K562 (cell line): ENCODE results near the gene RCC2. TPM values are rescaled to one million over a fixed set of nuclear protein-coding genes. Genes with fewer than 3 reads are reported as not detected.

ENCODE experiments used
- CLOCK ChIP-seq: fragments of 250-450 bp; sonication (Bioruptor Pico); IDR thresholded peaks from 2 replicates; pipeline ENCODE4 v1.4.0; 2020; ENCODE audit warnings: mild to moderate bottlenecking, moderate library complexity, borderline replicate concordance
- CXXC5 ChIP-seq: fragments of 250-450 bp; sonication (Bioruptor Pico); IDR thresholded peaks from 2 replicates; pipeline ENCODE4 v1.8.0; 2022; ENCODE audit warnings: inconsistent platforms, mild to moderate bottlenecking, moderate library complexity
- EGR1 ChIP-seq: fragments of 450-650 bp; conservative IDR thresholded peaks from 2 replicates; pipeline ENCODE4 v1.6.1; 2017; ENCODE audit warnings: mild to moderate bottlenecking
- ETS1 ChIP-seq: conservative IDR thresholded peaks from 2 replicates; pipeline ENCODE4 v1.6.1; 2011; ENCODE audit warnings: low read depth, mild to moderate bottlenecking, low read length; ENCODE audit not compliant: control insufficient read depth
- ETV6 ChIP-seq, 3 experiments: fragments of 150-350 bp in 1 of 3; sonication (generic) in 1 of 3; formaldehyde crosslinking in 1 of 3; IDR thresholded peaks; 2 replicates each; pipeline versions ENCODE4 v1.6.1 to v1.8.0; 2014 to 2022; ENCODE audit warnings: borderline replicate concordance in 2 of 3, low read depth in 2 of 3, antibody characterized with exemption in 1 of 3, low read length in 1 of 3, mild to moderate bottlenecking in 1 of 3, missing genetic modification reagents in 1 of 3
- EWSR1 ChIP-seq: fragments of 450-650 bp; IDR thresholded peaks from 2 replicates; pipeline ENCODE4 v1.6.1; 2018; ENCODE audit warnings: borderline replicate concordance, mild to moderate bottlenecking, low read depth, moderate library complexity; ENCODE audit not compliant: partially characterized antibody
- HCFC1 ChIP-seq: IDR thresholded peaks from 2 replicates; pipeline ENCODE4 v1.6.1; 2012; ENCODE audit warnings: low read depth, low read length, improper control_type of control experiment
- HDAC8 ChIP-seq: fragments of 450-650 bp; IDR thresholded peaks from 2 replicates; pipeline ENCODE4 v1.6.1; 2016; ENCODE audit warnings: mild to moderate bottlenecking, missing genetic modification characterization, moderate library complexity, missing compliant biosample characterization
- JUNB ChIP-seq: fragments of 450-650 bp; formaldehyde crosslinking; conservative IDR thresholded peaks from 2 replicates; pipeline ENCODE4 v1.4.0; 2020; ENCODE audit warnings: mild to moderate bottlenecking
- NCOR1 ChIP-seq: fragments of 450-650 bp; IDR thresholded peaks from 2 replicates; pipeline ENCODE4 v1.6.1; 2016; ENCODE audit warnings: mild to moderate bottlenecking, moderate library complexity
- NRF1 ChIP-seq, 2 experiments: fragments of 450-650 bp; IDR thresholded peaks in 1 of 2; conservative IDR thresholded peaks in 1 of 2; 2 replicates each; pipeline ENCODE4 v1.6.1; 2014; ENCODE audit warnings: mild to moderate bottlenecking in 2 of 2
- POU5F1 ChIP-seq: fragments of 150-350 bp; IDR thresholded peaks from 2 replicates; pipeline ENCODE4 v1.6.1; 2014; ENCODE audit warnings: borderline replicate concordance, low read length, low read depth, mild to moderate bottlenecking; ENCODE audit not compliant: partially characterized antibody
- SP2 ChIP-seq: IDR thresholded peaks from 2 replicates; pipeline ENCODE4 v1.6.1; 2011; ENCODE audit warnings: mild to moderate bottlenecking, low read depth, low read length, moderate library complexity; ENCODE audit not compliant: poor library complexity, severe bottlenecking; ENCODE audit errors: extremely low read depth
- TSHZ1 ChIP-seq: fragments of 250-450 bp; sonication (Bioruptor Pico); IDR thresholded peaks from 2 replicates; pipeline ENCODE4 v1.4.0; 2020; ENCODE audit warnings: mild to moderate bottlenecking, moderate library complexity
- polyA plus RNA-seq, 8 experiments: library from polyadenylated mRNA; depleted of rRNA in 4 of 8; stranded (reverse) in 5 of 8; unstranded in 3 of 8; fragments of >200 nt; fragmentation: Nextera tagmentation in 2 of 8; fragmentation: Illumina TruSeq in 1 of 8; extraction: Ambion mirVana in 2 of 8; extraction: Trizol in 1 of 8; gene quantifications; 2 replicates each; pipeline versions ENCODE4 v1.2.1 to v1.2.3, GENCODE V29; 2011 to 2014; ENCODE audit warnings: inconsistent platforms in 1 of 8, missing spikeins in 1 of 8
- total RNA-seq, 7 experiments: library from RNA; depleted of rRNA in 6 of 7; stranded (reverse); fragments of >200 nt in 6 of 7; fragmentation: Illumina TruSeq in 2 of 7; extraction: Trizol in 2 of 7; gene quantifications; 2 replicates each; pipeline versions ENCODE4 v1.2.1 to v1.2.3, GENCODE V29; 2011 to 2021; ENCODE audit warnings: low replicate concordance in 1 of 7
- TF ChIP-seq, protein P1 (sequence below): fragments of 250-450 bp; sonication (Bioruptor Pico); IDR thresholded peaks from 2 replicates; pipeline ENCODE4 v1.5.0; 2021; ENCODE audit warnings: mild to moderate bottlenecking, borderline replicate concordance

RCC2 gene
- total and polyA plus RNA-seq, 9 of the 15 experiments (the other 6 are each of a cell fraction or from before 2014, with no cell fraction given) = 31.8 to 292 (median 116) TPM

GRCh38 chr1:17439250-17440073, at the start of gene RCC2 (continued):
- TF ChIP-seq TSHZ1 (CRISPR knock-in tag) (no peak), NCOR1 (0 out of 2 replicates have a peak, but pooled peaks have one; percentile 31), CXXC5 (CRISPR knock-in tag) (peak; percentile 90), JUNB (no peak), SP2 (peak; percentile 44), HDAC8 (tag) (no peak), ETV6 (IDR thresholded peaks at IDR 0.05; ENCODE audit: borderline replicate concordance in 1 of 2, low read depth in 2 of 2, low read length in 1 of 2) (no peak), ETV6 (CRISPR knock-in tag; IDR thresholded peaks at IDR 0.05; ENCODE audit: borderline replicate concordance) (no peak), HCFC1 (0 out of 2 replicates have a peak, but pooled peaks have one; percentile 34), POU5F1 (no peak), NRF1 (conservative IDR thresholded peaks at IDR 0.05 in 1 of 2, IDR thresholded peaks at IDR 0.05 in 1 of 2) (peak; percentile 81 to 84; a peak in 3 of 4 replicates), CLOCK (no peak), EGR1 (no peak; the same call in 1 of the 2 replicates), EWSR1 (no peak), ETS1 (peak; percentile 50)
- TF ChIP-seq, protein P1, sequence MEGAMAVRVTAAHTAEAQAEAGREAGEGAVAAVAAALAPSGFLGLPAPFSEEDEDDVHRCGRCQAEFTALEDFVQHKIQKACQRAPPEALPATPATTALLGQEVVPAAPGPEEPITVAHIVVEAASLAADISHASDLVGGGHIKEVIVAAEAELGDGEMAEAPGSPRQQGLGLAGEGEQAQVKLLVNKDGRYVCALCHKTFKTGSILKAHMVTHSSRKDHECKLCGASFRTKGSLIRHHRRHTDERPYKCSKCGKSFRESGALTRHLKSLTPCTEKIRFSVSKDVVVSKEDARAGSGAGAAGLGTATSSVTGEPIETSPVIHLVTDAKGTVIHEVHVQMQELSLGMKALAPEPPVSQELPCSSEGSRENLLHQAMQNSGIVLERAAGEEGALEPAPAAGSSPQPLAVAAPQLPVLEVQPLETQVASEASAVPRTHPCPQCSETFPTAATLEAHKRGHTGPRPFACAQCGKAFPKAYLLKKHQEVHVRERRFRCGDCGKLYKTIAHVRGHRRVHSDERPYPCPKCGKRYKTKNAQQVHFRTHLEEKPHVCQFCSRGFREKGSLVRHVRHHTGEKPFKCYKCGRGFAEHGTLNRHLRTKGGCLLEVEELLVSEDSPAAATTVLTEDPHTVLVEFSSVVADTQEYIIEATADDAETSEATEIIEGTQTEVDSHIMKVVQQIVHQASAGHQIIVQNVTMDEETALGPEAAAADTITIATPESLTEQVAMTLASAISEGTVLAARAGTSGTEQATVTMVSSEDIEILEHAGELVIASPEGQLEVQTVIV (CRISPR knock-in tag) = no peak
